ENCODE data around the gene CDC42BPA.

GRCh38 chr1:227166559-227166958, 151.7 kb downstream of the CDC42BPA start:
- TF ChIP-seq CTCF (IDR thresholded peaks at IDR 0.05) (no peak), POLR2AphosphoS5 (IDR thresholded peaks at IDR 0.05) (no peak)
